Nephron progenitor cell (in vitro differentiated cells): ENCODE results near the gene INPP5J.
"Not testable (repeated sequence)": the region's sequence is repeated elsewhere in the genome, so short reads cannot be mapped to it uniquely, and the experiment has no call there.

Source experiments
- DNase-seq: peaks from one replicate; pipeline ENCODE4 v3.0.0; 2021
- H3K27ac Mint-ChIP-seq: 2 replicates; pipeline ENCODE4 v1.8.0; 2021; ENCODE audit warnings: mild to moderate bottlenecking, moderate library complexity, mixed read lengths
- H3K27me3 Mint-ChIP-seq: 2 replicates; pipeline ENCODE4 v1.8.0; 2021; ENCODE audit warnings: mild to moderate bottlenecking, low read depth, mixed read lengths; ENCODE audit not compliant: poor library complexity
- H3K36me3 Mint-ChIP-seq: 2 replicates; pipeline ENCODE4 v1.8.0; 2021; ENCODE audit warnings: low read depth, mixed read lengths
- H3K4me1 Mint-ChIP-seq: 2 replicates; pipeline ENCODE4 v1.8.0; 2021; ENCODE audit warnings: mixed read lengths
- H3K4me3 Mint-ChIP-seq: 2 replicates; pipeline ENCODE4 v1.8.0; 2021; ENCODE audit warnings: mild to moderate bottlenecking, moderate library complexity, mixed read lengths
- H3K9me3 Mint-ChIP-seq: 2 replicates; pipeline ENCODE4 v1.8.0; 2021; ENCODE audit warnings: mild to moderate bottlenecking, moderate library complexity, mixed read lengths
- CTCF ChIP-seq: fragments of 200-600 bp; sonication (generic); IDR thresholded peaks from 2 replicates; pipeline ENCODE4 v1.5.0; 2021; ENCODE audit warnings: antibody characterized with exemption

INPP5J gene

GRCh38 chr22:31095637-31096249, 27.0 kb upstream of the INPP5J start:
- Mint-ChIP-seq H3K27me3 (peaks cover 4% of the 10 kb centered on the region), H3K9me3 (no peaks in the 10 kb centered on the region), H3K4me3 (no peak overlapping the region), H3K36me3 (peaks cover 22% of the 10 kb centered on the region), H3K4me1 (peaks cover 16% of the 10 kb centered on the region), H3K27ac (no peak overlapping the region)
- no peak for DNase-seq
- no peak for TF ChIP-seq CTCF

GRCh38 chr22:31096657-31097279, 26.0 kb upstream of the INPP5J start:
- H3K4me1 Mint-ChIP-seq = peaks cover 16% of the 10 kb centered on the region
- no peak overlapping the region for H3K27ac Mint-ChIP-seq
- peaks cover 4% of the 10 kb centered on the region for H3K27me3 Mint-ChIP-seq
- no peaks in the 10 kb centered on the region for H3K9me3 Mint-ChIP-seq
- no peak overlapping the region for H3K4me3 Mint-ChIP-seq
- TF ChIP-seq CTCF = no peak
- no peak for DNase-seq
- H3K36me3 Mint-ChIP-seq = peaks cover 29% of the 10 kb centered on the region

- H3K4me1 Mint-ChIP-seq = peaks cover 16% of the 10 kb centered on the region
These were observed 25.2 kb upstream of the INPP5J start for GRCh38 chr22:31097539-31097938.

GRCh38 chr22:31097941-31098631, 24.7 kb upstream of the INPP5J start:
- Mint-ChIP-seq H3K4me1 (peaks cover 16% of the 10 kb centered on the region), H3K27ac (no peak overlapping the region), H3K36me3 (peaks cover 32% of the 10 kb centered on the region), H3K9me3 (no peaks in the 10 kb centered on the region), H3K4me3 (peak overlapping the region; percentile 38), H3K27me3 (peaks cover 4% of the 10 kb centered on the region)
- DNase-seq = no peak
- no peak for TF ChIP-seq CTCF

More at GRCh38 chr22:31097539-31097938, 25.2 kb upstream of the INPP5J start:
- not testable (repeated sequence) for H3K27ac Mint-ChIP-seq, DNase-seq, H3K4me3 Mint-ChIP-seq, H3K9me3 Mint-ChIP-seq, H3K27me3 Mint-ChIP-seq
- peaks cover 32% of the 10 kb centered on the region for H3K36me3 Mint-ChIP-seq

- peaks cover 16% of the 10 kb centered on the region for H3K4me1 Mint-ChIP-seq
- peaks cover 32% of the 10 kb centered on the region for H3K36me3 Mint-ChIP-seq
- peaks cover 4% of the 10 kb centered on the region for H3K27me3 Mint-ChIP-seq
- no peaks in the 10 kb centered on the region for H3K9me3 Mint-ChIP-seq
- no peak overlapping the region for H3K27ac Mint-ChIP-seq
- peak; percentile 72 for DNase-seq
- no peak for TF ChIP-seq CTCF
- peak overlapping the region; percentile 38 for H3K4me3 Mint-ChIP-seq
These were observed 24.1 kb upstream of the INPP5J start for GRCh38 chr22:31098632-31099110.

GRCh38 chr22:31099386-31099785, 23.4 kb upstream of the INPP5J start:
- DNase-seq = no peak
- Mint-ChIP-seq H3K36me3 (peaks cover 27% of the 10 kb centered on the region), H3K27me3 (peaks cover 6% of the 10 kb centered on the region), H3K27ac (no peak overlapping the region), H3K9me3 (no peaks in the 10 kb centered on the region), H3K4me1 (peaks cover 16% of the 10 kb centered on the region), H3K4me3 (no peak overlapping the region)
- TF ChIP-seq CTCF = no peak
